HG03460 (cell line): Measurements from ENCODE around the gene TRAF4.

Experiments
- ATAC-seq: cut with Tn5 transposase; IDR thresholded peaks from one replicate; pipeline ENCODE4 v1.9.1; 2021; ENCODE audit not compliant: unreplicated experiment

TRAF4 gene

GRCh38 chr17:28743243-28744103 lies at the start of gene TRAF4:
TRAF4 (plus strand) TSS chr17:28744011; CDS start chr17:28744113, 102 bp downstream.
- peak; percentile 49 for ATAC-seq

GRCh38 chr17:28698253-28698941 lies 45.4 kb upstream of the TRAF4 start:
- ATAC-seq = no peak

GRCh38 chr17:28700278-28700677 lies 43.5 kb upstream of the TRAF4 start:
- no peak for ATAC-seq

- ATAC-seq = no peak
These were observed 42.9 kb upstream of the TRAF4 start for GRCh38 chr17:28700830-28701492.

- no peak for ATAC-seq
These were observed 41.6 kb upstream of the TRAF4 start for GRCh38 chr17:28702026-28702751.

GRCh38 chr17:28702752-28703150 lies 41.1 kb upstream of the TRAF4 start:
- ATAC-seq = no peak

- ATAC-seq = no peak
These were observed 40.1 kb upstream of the TRAF4 start for GRCh38 chr17:28703552-28704218.

- ATAC-seq = no peak
These were observed 39.5 kb upstream of the TRAF4 start for GRCh38 chr17:28704219-28704858.

- ATAC-seq = no peak
These were observed 38.6 kb upstream of the TRAF4 start for GRCh38 chr17:28705074-28705659.

- ATAC-seq = no peak
These were observed 38.0 kb upstream of the TRAF4 start for GRCh38 chr17:28705728-28706334.

- ATAC-seq = no peak
These were observed 37.1 kb upstream of the TRAF4 start for GRCh38 chr17:28706471-28707338.

- ATAC-seq = no peak
These were observed 36.5 kb upstream of the TRAF4 start for GRCh38 chr17:28707339-28707720.

- peak; percentile 80 for ATAC-seq
These were observed 32.7 kb upstream of the TRAF4 start for GRCh38 chr17:28710861-28711722.

- peak; percentile 8 for ATAC-seq
These were observed 32.1 kb upstream of the TRAF4 start, which contains the start of gene PROCA1 for GRCh38 chr17:28711723-28712031. PROCA1 (minus strand) TSS chr17:28711888; CDS start chr17:28711660, 228 bp downstream.

- peak; percentile 25 for ATAC-seq
These were observed 31.6 kb upstream of the TRAF4 start for GRCh38 chr17:28712032-28712704.

- no peak for ATAC-seq
These were observed 31.0 kb upstream of the TRAF4 start for GRCh38 chr17:28712705-28713415.
